Measurements from ENCODE around the gene DIP2C. TPM values are rescaled to one million over a fixed set of nuclear protein-coding genes. Genes with fewer than 3 reads are reported as not detected.

DIP2C gene
- total RNA-seq, 1 donor from 2014 or later: 41.6 TPM

DNA sequence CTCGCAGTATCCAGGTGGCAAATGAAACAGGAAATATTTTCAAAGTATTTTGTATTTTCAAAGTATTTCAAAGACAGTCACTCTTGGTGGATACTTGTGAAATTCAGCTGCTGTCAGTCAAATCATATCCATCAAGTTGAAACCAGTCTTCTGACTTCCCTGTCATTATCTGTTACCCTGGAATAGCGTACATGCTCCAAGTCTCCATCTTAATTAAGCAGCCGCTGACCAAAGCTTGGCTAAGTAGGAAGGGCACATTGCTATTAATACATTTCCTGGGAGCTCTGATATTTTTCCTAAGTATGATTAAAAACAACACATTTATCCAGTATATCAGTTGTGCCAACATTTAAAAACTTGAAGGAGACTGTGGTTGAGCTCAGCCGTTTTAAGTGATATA lies 442.0 kb downstream of the DIP2C start:
- no peak for FAIRE-seq
- DNase-seq (ENCODE audit: low spot score in 2 of 2): no peak

DNA sequence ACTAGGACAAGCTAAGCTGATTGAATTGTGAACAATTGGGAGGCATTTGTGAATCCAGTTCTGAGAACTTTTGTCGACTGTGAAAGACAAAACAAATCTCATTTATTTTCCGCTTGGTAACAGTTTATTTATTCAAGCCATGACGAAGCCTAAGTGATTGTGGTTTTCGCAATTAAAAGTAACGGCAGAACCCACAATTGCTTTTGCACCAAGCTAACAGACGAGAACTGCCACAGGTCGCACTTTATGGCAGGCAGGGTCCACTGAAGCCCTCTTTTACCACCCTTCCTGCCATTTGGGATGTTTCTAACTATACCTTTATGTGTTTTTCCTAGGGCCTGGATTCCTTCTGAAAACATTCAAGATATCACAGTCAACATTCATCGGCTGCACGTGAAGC lies 443.0 kb downstream of the DIP2C start:
- DNase-seq (ENCODE audit: low spot score in 2 of 2) (no peak), FAIRE-seq (no peak)

DNA sequence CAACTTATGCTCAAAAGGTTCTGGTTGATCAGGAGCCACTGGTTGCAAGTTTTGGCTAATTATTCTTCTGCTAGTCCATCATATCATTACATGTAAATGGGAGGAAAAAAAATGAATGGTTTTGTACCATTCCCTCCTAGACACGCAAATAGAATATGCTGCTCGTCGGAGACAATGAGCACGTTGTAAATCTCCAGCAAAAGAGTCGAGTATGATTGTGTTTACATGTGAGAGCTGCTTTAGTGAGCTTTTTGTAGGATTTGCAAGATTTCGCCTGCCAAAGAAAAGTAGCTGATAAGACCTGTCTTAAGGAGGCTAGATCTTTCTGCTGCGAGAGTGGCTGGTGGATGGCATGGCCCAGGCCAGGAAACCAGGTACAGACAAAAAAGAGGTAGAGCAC lies 445.2 kb downstream of the DIP2C start:
- DNase-seq (ENCODE audit: low spot score in 2 of 2) (no peak), FAIRE-seq (no peak)

DNA sequence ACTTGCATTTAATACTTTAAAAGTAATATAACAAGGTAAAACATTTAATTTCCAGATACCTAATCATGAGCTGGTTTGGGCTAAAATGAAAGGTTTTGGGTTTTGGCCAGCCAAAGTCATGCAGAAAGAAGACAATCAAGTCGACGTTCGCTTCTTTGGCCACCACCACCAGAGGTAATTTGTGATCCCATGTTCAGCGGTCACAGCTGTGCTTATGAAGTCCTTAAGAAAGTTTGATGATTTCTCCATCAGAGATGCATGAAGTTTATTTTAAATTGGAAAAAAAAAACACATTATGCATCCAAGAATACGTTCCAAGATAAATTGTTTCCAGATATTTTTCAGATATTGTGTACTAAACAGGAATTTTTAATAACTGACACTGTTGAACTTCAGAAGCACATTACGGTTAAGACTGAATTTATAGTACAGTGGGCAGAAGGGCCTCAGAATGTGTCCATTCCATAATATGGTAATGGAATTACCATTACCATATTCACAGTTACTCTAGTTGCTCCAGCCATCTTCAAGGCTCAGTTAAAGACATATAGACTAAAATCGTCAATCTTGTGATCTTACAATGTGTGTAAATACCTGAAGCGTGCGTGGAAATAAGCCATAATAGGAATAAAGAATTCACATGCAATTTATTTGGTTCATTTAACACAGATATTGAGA lies 447.4 kb downstream of the DIP2C start:
- no peak for DNase-seq (ENCODE audit: low spot score in 2 of 2)
- FAIRE-seq: no peak

DNA sequence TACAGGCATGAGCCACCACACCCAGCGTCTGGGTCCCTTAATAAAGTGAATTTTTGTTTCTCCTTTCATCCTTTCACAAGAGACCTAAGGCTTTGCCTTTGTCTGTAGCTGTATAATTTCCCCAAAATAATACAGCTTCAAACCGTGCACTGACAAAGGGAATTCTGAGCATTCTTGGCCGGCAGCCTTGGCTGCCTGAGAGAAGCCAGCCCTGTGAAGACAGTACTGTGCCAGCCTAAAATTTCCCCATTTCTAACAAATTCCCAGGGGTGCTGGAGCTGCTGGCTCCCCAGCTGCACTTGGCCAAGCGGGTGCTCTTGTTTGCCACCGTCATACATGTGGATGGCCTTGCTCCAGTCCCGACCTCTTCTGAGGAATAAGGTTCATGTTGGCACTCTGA lies 448.0 kb downstream of the DIP2C start:
- FAIRE-seq: no peak
- no peak for DNase-seq (ENCODE audit: low spot score in 2 of 2)

DNA sequence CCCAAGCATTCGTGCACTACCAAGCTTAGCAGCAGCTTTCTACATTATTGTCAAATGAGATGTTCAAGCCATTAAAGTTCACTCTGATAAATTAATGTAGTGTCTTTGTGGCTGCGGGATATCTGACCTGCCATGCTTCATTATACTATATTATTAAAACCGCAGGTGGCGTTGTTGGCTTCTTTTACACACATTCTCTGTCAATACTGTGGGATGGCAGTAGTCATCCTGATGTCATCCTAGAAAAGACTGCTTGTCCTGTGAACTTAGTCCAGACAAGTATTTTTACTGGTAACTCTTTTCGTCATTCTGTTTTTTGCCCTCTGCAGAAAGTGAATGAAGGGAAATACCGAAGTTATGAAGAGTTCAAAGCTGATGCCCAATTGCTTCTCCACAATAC lies 450.4 kb downstream of the DIP2C start:
- FAIRE-seq: no peak
- no peak for DNase-seq (ENCODE audit: low spot score in 2 of 2)

DNA sequence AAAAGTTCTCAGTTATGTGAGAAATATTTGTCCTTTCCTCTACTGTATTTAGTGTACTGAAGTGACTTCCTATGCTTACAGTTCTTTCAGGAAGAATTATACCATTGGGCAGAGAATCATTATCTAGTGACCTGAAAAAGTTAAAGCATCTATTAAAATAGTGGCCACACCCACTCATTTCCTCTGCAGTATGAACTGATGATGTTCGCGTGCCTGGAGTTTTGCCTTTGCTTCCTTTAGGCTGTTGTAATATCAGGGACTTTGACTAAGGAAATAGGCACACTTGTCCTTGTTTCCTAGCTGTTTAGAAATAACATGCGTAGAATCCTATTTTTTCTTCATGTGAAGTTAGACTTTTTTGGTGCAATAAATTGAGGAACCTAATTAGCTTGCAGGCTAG lies 453.6 kb downstream of the DIP2C start:
- DNase-seq (ENCODE audit: low spot score in 2 of 2) (no peak), FAIRE-seq (no peak)

DNA sequence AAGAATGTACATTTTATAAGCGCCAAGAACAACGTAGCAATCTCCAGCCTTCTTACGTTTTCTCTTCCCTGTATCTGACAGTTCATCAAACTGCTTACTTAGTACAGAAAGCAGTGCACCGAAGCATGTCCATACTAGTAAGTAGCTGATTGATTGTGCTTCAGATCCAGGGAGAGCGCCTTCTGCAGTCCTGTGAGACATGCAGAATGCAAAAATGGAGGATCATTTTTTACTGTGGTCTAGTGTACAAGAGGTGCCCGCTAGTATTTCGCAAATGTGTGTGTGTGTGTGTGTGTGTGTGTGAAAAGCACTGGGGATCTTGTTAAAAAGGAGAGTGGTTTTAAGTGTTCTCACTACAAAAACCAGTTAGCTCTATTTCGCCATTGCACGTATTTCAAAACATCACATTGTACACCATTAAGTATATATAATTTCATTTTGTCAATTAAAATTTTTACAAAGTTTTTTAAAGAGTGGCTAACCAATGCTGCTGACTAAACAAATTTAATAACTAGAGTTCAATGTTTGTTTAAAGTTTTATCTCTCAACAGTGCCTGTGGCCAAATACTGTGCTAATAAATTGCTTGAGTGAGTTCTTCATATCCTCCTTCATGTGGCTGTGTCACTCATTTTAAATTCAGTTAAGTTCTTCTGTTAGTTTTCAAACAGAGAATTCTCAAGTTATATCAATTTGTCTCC lies 454.6 kb downstream of the DIP2C start:
- no peak for FAIRE-seq
- DNase-seq (ENCODE audit: low spot score in 2 of 2): no peak

DNA sequence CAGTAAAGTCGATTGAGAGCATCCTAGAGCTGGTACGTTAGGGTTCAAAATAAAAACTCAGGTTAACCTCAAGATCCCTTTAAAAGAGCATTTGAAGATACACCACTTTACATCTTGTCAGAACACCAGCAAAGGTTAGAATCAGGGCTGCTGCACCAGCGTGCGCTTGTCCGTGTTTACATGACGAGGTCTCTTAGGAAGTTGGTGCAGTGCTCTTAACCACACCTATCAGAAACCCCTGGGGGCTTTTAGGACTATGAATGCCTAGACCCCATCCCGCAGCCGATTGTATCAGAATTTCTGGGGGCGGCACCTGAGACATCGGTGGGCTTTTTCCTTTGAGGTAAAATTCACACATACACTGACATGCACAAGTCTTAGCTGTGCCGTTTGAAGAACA lies 456.6 kb downstream of the DIP2C start:
- FAIRE-seq (no peak), DNase-seq (ENCODE audit: low spot score in 2 of 2) (no peak)

DNA sequence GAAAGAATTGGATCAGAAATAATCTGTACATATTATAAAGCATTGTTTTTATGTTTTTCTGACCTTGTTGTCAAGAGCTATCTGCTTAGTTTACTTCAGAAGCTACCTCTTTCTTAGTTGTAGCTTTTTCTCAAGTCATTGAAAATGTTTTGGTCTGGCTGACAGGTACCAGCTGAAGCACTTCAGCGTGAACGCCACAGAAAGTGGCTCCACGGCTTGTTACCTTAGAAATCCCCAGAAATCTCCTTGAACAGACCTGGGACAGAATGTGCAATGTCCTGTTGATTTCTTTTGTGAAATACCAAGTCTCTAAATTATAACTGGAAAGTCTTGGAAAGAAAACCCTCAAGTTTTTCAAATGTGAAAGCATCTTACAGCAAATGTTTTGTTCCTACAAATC lies 457.4 kb downstream of the DIP2C start:
- FAIRE-seq: no peak
- no peak for DNase-seq (ENCODE audit: low spot score in 2 of 2)

DNA sequence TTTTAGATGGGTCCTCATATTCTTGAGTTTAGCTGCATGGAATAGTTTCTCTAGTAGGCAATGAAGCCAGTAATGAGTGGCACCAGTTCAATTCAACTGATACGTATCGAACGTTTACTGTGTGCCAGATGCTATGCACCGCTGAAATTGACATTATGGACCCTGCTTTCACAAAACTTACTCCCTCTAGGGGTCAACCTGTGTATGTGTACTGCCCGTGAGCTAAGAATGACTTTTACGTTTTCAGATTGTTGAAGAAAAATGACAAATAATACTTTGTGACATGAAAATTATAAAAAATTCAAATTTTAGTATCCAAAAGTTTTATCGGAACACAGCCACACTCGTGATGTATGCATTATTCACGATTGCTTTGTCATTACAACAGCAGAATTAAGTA lies 458.7 kb downstream of the DIP2C start:
- FAIRE-seq: no peak
- DNase-seq (ENCODE audit: low spot score in 2 of 2): no peak

DNA sequence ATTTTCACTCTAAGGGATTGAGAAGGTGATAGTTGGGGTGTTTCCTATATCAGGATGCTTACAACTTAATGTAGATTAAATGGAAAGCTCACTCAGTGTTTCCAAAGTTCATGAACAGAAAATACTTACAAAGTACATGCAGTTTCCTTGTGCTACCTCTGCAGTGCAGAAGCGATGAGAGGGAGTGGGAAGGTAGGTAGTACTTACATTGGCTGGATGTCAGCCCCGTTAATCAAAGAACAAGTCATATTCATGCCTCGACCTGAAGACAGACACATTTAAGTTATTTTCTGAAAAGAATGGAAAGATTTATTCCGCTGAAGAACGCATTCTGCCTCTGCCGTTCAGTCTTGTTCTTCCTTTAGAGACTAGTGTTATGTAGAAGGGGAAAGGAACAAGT lies 461.1 kb downstream of the DIP2C start:
- no peak for DNase-seq (ENCODE audit: low spot score in 2 of 2)
- FAIRE-seq: no peak

DNA sequence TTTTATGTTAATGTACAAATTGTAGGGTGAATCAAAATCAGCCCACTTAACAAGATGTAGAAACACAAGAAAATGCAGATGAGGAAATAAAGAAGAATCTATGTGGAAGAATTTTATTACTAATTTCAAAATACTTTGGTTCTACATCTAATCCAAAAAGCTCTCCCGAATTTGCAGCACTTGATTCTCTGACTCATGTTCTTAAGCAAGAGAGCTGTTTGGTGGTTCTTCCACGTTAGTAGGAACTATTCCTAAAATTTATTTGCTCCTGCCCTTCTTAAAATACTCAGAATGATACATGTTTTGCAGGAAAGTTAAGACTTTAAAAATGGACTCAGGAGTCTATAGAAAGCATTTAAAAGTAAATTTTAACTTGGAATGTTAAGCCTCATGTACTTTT lies 462.5 kb downstream of the DIP2C start:
- DNase-seq (ENCODE audit: low spot score in 2 of 2): no peak
- no peak for FAIRE-seq

DNA sequence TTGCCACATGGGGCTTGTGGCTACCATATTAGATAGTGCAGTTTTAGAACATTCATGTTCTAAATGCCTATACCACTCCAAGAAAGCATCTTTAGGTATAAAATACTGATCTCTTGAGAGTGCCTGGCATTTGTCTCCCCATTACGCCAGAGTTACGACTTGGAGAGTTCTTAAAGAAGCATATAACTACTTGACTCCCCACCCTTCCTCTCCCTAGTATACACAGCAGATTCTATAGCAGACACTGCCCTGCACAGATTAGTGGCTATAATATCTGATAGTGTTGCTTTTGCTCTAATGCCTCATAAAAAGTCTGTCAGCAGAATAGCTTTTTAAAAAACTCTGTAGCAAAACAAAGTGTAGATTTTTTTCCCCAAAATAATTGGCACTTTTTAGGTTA lies 463.4 kb downstream of the DIP2C start:
- no peak for FAIRE-seq
- DNase-seq (ENCODE audit: low spot score in 2 of 2): no peak

DNA sequence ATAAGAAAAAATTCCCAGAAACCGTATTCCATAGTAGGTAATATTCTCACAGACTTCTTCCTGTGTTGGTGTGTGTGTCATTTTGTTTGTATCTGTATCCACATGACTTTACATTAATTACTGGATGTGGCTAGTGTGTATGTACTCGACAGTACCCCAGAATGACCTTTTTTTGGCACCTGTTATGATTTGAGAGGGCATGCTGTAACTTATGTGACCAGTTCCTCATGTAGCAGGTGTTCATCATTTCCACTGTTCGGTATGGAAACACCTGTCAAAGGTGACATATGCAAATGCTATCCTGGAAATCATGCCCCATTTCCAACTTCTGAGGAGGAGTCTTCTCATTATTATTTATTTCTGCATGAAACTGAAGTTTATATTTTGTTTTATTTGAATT lies 464.9 kb downstream of the DIP2C start:
- FAIRE-seq (no peak), DNase-seq (ENCODE audit: low spot score in 2 of 2) (no peak)

Small RNA genes within 50 kb of the gene (small RNA-seq; reads per million reads assigned to genes)
- gene MIR5699: 0.74 reads per million, percentile 55 among the genes with 10 or more reads in this experiment
- not detected for gene RN7SL754P
- not detected for gene RNA5SP298

Other genes with a start within 250 kb of the DIP2C start
- 29.3 TPM for gene LARP4B, start 242.0 kb upstream of the DIP2C start, total RNA-seq